Gastroesophageal sphincter (tissue), 3 donors: ENCODE results near the gene PLA2G3.
A peak's percentile ranks its signal among the peaks of the same experiment; 100 is the strongest.

Source experiments
- CTCF ChIP-seq, 4 experiments: fragments of 200-600 bp in 2 of 4; fragments of 450-650 bp in 2 of 4; sonication (generic) in 1 of 4; IDR thresholded peaks; one replicate each; pipeline ENCODE4 v1.5.1; 2017 to 2019; ENCODE audit warnings: antibody characterized with exemption in 4 of 4, mild to moderate bottlenecking in 2 of 4, moderate library complexity in 2 of 4
- EP300 ChIP-seq: sonication (generic); formaldehyde crosslinking; IDR thresholded peaks from one replicate; pipeline ENCODE4 v1.6.1; 2017; ENCODE audit warnings: antibody characterized with exemption, mild to moderate bottlenecking
- POLR2A ChIP-seq, 2 donors: fragments of 450-650 bp; IDR thresholded peaks; one replicate each; pipeline ENCODE4 v1.6.1; 2017; ENCODE audit warnings: antibody characterized with exemption in 2 of 2, mild to moderate bottlenecking in 2 of 2, moderate library complexity in 1 of 2

GRCh38 chr22:31098632-31099110 is 41.6 kb downstream of the PLA2G3 start:
- TF ChIP-seq CTCF (IDR thresholded peaks at IDR 0.05): peak in 2 of 4 experiments; percentile 18 to 26
- no peak for TF ChIP-seq POLR2A (IDR thresholded peaks at IDR 0.05)
- TF ChIP-seq EP300: no peak
